ENCODE measurements around the gene SALL3. TPM values are rescaled to one million over a fixed set of nuclear protein-coding genes. Genes with fewer than 3 reads are reported as not detected.

SALL3 gene
- total and polyA plus RNA-seq, 2 of the 8 experiments (the other 6 are each of a cell fraction or from before 2014, with no cell fraction given) = 10.5 to 46.4 TPM

DNA sequence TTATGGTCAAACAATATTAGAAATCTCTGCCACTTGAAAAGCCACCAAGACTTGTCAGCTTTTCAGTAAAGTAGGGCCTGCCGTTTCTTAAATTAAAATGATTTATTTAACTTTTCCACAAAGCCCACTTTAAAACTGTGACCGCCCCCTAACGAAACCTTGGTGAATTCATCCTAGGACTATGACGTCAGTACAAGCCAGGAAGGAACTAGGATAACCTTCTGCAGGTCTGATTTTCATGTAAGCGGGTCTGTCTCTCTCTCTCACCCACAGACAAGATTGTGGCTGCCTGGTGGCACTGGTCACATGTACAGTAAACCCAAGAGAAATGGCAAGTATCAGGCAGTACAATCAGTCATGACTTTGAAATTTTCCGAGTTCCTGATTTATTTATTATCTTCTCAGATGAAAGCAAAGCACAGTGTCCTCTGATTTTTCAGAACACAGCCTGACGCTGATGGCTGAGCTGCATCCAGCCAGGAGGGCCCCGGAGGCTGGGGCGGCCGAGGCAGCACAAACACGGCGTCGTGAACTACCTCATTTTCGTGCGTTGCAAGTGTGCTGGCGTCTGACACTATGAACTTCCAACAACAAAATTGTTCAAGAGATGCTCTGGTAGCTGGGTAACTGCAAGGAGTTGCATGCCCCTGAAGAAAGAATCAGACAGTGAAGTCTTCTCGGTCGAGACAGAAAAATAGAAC, 18.9 kb downstream of the SALL3 start:
- Histone ChIP-seq H3K18ac (ENCODE audit: extremely low read depth, low read length) (no peak overlapping the region), H3K27ac (ENCODE audit: low read depth, low read length) (no peak overlapping the region), H3K9ac (replicated peaks in 1 of 4; ENCODE audit: extremely low read depth in 1 of 4, low read depth in 3 of 4, low read length in 3 of 4) (no peak overlapping the region), H3K4ac (replicated peaks; ENCODE audit: insufficient read length, low read depth, low read length) (no peak overlapping the region), H2BK15ac (ENCODE audit: low read length) (no peak overlapping the region), H3K79me1 (ENCODE audit: low read depth, low read length) (peaks cover 12% of the 10 kb centered on the region), H3K23me2 (ENCODE audit: low read depth, low read length) (no peaks in the 10 kb centered on the region), H4K5ac (ENCODE audit: insufficient read length, low read depth, low read length) (no peak overlapping the region), H2BK5ac (ENCODE audit: low read depth, low read length) (no peak overlapping the region), H3K9me3 (ENCODE audit: insufficient read depth in 2 of 2, low read depth in 1 of 2, low read length in 1 of 2) (no peaks in the 10 kb centered on the region), H3K23ac (ENCODE audit: insufficient read length) (no peak overlapping the region), H3K4me2 (ENCODE audit: insufficient read depth in 1 of 2, low read depth in 2 of 2, low read length in 2 of 2) (no peak overlapping the region), H3K4me1 (replicated peaks in 1 of 4; ENCODE audit: control insufficient read depth in 3 of 4, insufficient read depth in 4 of 4, low read length in 3 of 4) (no peaks in the 10 kb centered on the region), H4K20me1 (replicated peaks in 1 of 2; ENCODE audit: control insufficient read depth in 1 of 2, insufficient read depth in 2 of 2, low read length in 2 of 2) (peaks cover 14 to 22% of the 10 kb centered on the region in 2 experiments), H2BK12ac (ENCODE audit: low read depth, low read length) (no peak overlapping the region), H3K79me2 (ENCODE audit: control insufficient read depth in 1 of 2, insufficient read depth in 2 of 2, low read length in 2 of 2) (peaks cover 0 to 41% of the 10 kb centered on the region in 2 experiments; a peak in 2 of 4 replicates), H3K36me3 (ENCODE audit: control insufficient read depth in 2 of 4, insufficient read depth in 4 of 4, low read length in 3 of 4) (peaks cover 14 to 99% (median 39%) of the 10 kb centered on the region in 4 experiments; a peak in 7 of 8 replicates), H2BK20ac (ENCODE audit: low read length) (no peak overlapping the region), H2AK5ac (ENCODE audit: low read depth, low read length) (no peak overlapping the region), H2BK120ac (replicated peaks; ENCODE audit: low read depth, low read length) (no peak overlapping the region), H4K91ac (replicated peaks; ENCODE audit: insufficient read length, low read length) (no peak overlapping the region), H3K56ac (replicated peaks; ENCODE audit: insufficient read length, low read depth, low read length) (no peak overlapping the region), H2AFZ (ENCODE audit: low read length) (no peak overlapping the region), H4K8ac (ENCODE audit: extremely low read depth, insufficient read depth, low read length) (no peak overlapping the region), H3K4me3 (ENCODE audit: extremely low read depth in 1 of 4, insufficient read depth in 2 of 4, low read depth in 3 of 4, low read length in 4 of 4) (no peak overlapping the region), H3K27me3 (replicated peaks in 1 of 4; ENCODE audit: control insufficient read depth in 3 of 4, extremely low read depth in 1 of 4, insufficient read depth in 3 of 4, low read length in 3 of 4) (no peaks in the 10 kb centered on the region), H3K14ac (ENCODE audit: insufficient read length) (no peak overlapping the region)
- WGBS, 2 experiments (ENCODE audit: extremely low coverage in 1 of 2, insufficient coverage in 1 of 2, insufficient read length in 1 of 2, insufficient replicate concordance in 2 of 2, low coverage in 1 of 2, low lambda C conversion rate in 2 of 2, missing lambda C conversion rate in 1 of 2) = 90% methylated on average over 18 of the region's 18 CpGs; no CpG with 5 or more reads in 1 of the 2 experiments
- DNase-seq (ENCODE audit: low read depth in 1 of 2, low spot score in 2 of 2) (no peak), FAIRE-seq (no peak)
- ChIA-PET CTCF (ENCODE audit: partially characterized antibody) (interaction anchor here (0.6 to 2.2 kb wide), 5 partner anchors 12 to 128 kb away, joined by 3 to 10 read pairs (median 3); no protein-coding TSS in a partner anchor), POLR2A (ENCODE audit: partially characterized antibody) (interaction anchor here (0.6 to 0.8 kb wide), 2 partner anchors 8 to 583 kb away, joined by 3 read pairs; no protein-coding TSS in a partner anchor)
- TF ChIP-seq CTCF (IDR thresholded peaks at IDR 0.05; ENCODE audit: control extremely low read depth in 1 of 3, insufficient read depth in 1 of 3, low read depth in 1 of 3, low read length in 3 of 3) (peak in 2 of 3 experiments; percentile 14 to 27; a peak in 2 of 4 replicates), GABPA (IDR thresholded peaks at IDR 0.05; ENCODE audit: borderline replicate concordance, insufficient read depth, low read length) (no peak), RAD21 (IDR thresholded peaks at IDR 0.05 in 1 of 2, conservative IDR thresholded peaks at IDR 0.05 in 1 of 2; ENCODE audit: low read depth in 2 of 2, low read length in 2 of 2) (peak; percentile 25 to 47)

Data from H1 (cell line).